ENCODE results near the gene XRN2.

The XRN2 gene

GRCh38 chr20:21336455-21337151, 33.5 kb downstream of the XRN2 start:
- TF ChIP-seq EGR1 (IDR thresholded peaks at IDR 0.05): no peak
- no peak for TF ChIP-seq RAD21 (IDR thresholded peaks at IDR 0.05; ENCODE audit: low read depth)

- TF ChIP-seq RAD21 (IDR thresholded peaks at IDR 0.05; ENCODE audit: low read depth) (no peak), NFIC (IDR thresholded peaks at IDR 0.05) (no peak), CEBPB (IDR thresholded peaks at IDR 0.05) (no peak), FOXM1 (IDR thresholded peaks at IDR 0.05; ENCODE audit: borderline replicate concordance, low read depth) (no peak), EP300 (IDR thresholded peaks at IDR 0.05; ENCODE audit: borderline replicate concordance) (no peak), USF1 (IDR thresholded peaks at IDR 0.05) (no peak), TAF1 (IDR thresholded peaks at IDR 0.05; ENCODE audit: low read depth) (no peak), CREB1 (IDR thresholded peaks at IDR 0.05; ENCODE audit: low read depth) (no peak), MAX (IDR thresholded peaks at IDR 0.05) (no peak), YY1 (IDR thresholded peaks at IDR 0.05; ENCODE audit: low read depth) (no peak), EGR1 (IDR thresholded peaks at IDR 0.05) (no peak), TEAD4 (IDR thresholded peaks at IDR 0.05) (no peak), ZBTB7A (IDR thresholded peaks at IDR 0.05; ENCODE audit: low read depth) (no peak), REST (IDR thresholded peaks at IDR 0.05; ENCODE audit: low read depth) (no peak), TCF12 (IDR thresholded peaks at IDR 0.05; ENCODE audit: low read depth) (no peak)
Observed at GRCh38 chr20:21338291-21338690, 35.2 kb downstream of the XRN2 start.

GRCh38 chr20:21339499-21339898, 36.4 kb downstream of the XRN2 start:
- TF ChIP-seq MAX (IDR thresholded peaks at IDR 0.05): no peak
- TF ChIP-seq TAF1 (IDR thresholded peaks at IDR 0.05; ENCODE audit: low read depth): no peak
- TF ChIP-seq YY1 (IDR thresholded peaks at IDR 0.05; ENCODE audit: low read depth): no peak
- TF ChIP-seq NFIC (IDR thresholded peaks at IDR 0.05): no peak
- no peak for TF ChIP-seq FOXM1 (IDR thresholded peaks at IDR 0.05; ENCODE audit: borderline replicate concordance, low read depth)
- no peak for TF ChIP-seq CREB1 (IDR thresholded peaks at IDR 0.05; ENCODE audit: low read depth)
- no peak for TF ChIP-seq TEAD4 (IDR thresholded peaks at IDR 0.05)
- no peak for TF ChIP-seq USF1 (IDR thresholded peaks at IDR 0.05)
- no peak for TF ChIP-seq EGR1 (IDR thresholded peaks at IDR 0.05)
- TF ChIP-seq ZBTB7A (IDR thresholded peaks at IDR 0.05; ENCODE audit: low read depth): no peak
- TF ChIP-seq RAD21 (IDR thresholded peaks at IDR 0.05; ENCODE audit: low read depth): no peak
- TF ChIP-seq EP300 (IDR thresholded peaks at IDR 0.05; ENCODE audit: borderline replicate concordance): no peak
- TF ChIP-seq REST (IDR thresholded peaks at IDR 0.05; ENCODE audit: low read depth): no peak
- TF ChIP-seq TCF12 (IDR thresholded peaks at IDR 0.05; ENCODE audit: low read depth): no peak
- no peak for TF ChIP-seq CEBPB (IDR thresholded peaks at IDR 0.05)

- TF ChIP-seq REST (IDR thresholded peaks at IDR 0.05; ENCODE audit: low read depth) (no peak), TCF12 (IDR thresholded peaks at IDR 0.05; ENCODE audit: low read depth) (no peak), TEAD4 (IDR thresholded peaks at IDR 0.05) (no peak), EGR1 (IDR thresholded peaks at IDR 0.05) (no peak), RAD21 (IDR thresholded peaks at IDR 0.05; ENCODE audit: low read depth) (no peak), YY1 (IDR thresholded peaks at IDR 0.05; ENCODE audit: low read depth) (no peak), EP300 (IDR thresholded peaks at IDR 0.05; ENCODE audit: borderline replicate concordance) (no peak)
Observed at GRCh38 chr20:21340991-21341697, 38.0 kb downstream of the XRN2 start.

Measured in Ishikawa (cell line).